Peyer's patch (tissue), 4 donors: ENCODE measurements around the gene HTR6. TPM values are rescaled to one million over a fixed set of nuclear protein-coding genes. Genes with fewer than 3 reads are reported as not detected.

Source experiments
- DNase-seq, 3 donors: peaks; one replicate each; pipeline ENCODE4 v3.0.0-alpha.2; 2017 to 2019
- H3K27ac ChIP-seq, 4 donors: fragments of 200-600 bp; sonication (generic); one replicate each; pipeline ENCODE4 v1.5.1; 2016 to 2019
- H3K27me3 ChIP-seq, 2 donors: fragments of 200-600 bp; sonication (generic); one replicate each; pipeline ENCODE4 v1.5.1; 2019
- H3K36me3 ChIP-seq, 3 donors: fragments of 200-600 bp; sonication (generic); one replicate each; pipeline ENCODE4 v1.5.1; 2016 to 2019
- H3K4me1 ChIP-seq, 4 donors: fragments of 200-600 bp; sonication (generic); one replicate each; pipeline ENCODE4 v1.5.1; 2016 to 2019
- H3K4me3 ChIP-seq, 4 donors: fragments of 200-600 bp; sonication (generic); 1 replicate in 3 of 4; 2 replicates in 1 of 4; pipeline ENCODE4 v1.5.1; 2016 to 2019; ENCODE audit warnings: mild to moderate bottlenecking in 1 of 4
- H3K9me3 ChIP-seq, 4 donors: fragments of 200-600 bp; sonication (generic); one replicate each; pipeline ENCODE4 v1.5.1; 2016 to 2019; ENCODE audit warnings: mild to moderate bottlenecking in 1 of 4
- POLR2A ChIP-seq, 2 donors: fragments of 450-650 bp; IDR thresholded peaks; one replicate each; pipeline ENCODE4 v1.5.1; 2017; ENCODE audit warnings: antibody characterized with exemption in 2 of 2, mild to moderate bottlenecking in 2 of 2, moderate library complexity in 2 of 2
- total RNA-seq, 4 donors: library from RNA; depleted of rRNA; stranded (reverse); fragments of >200 nt; gene quantifications; one replicate each; pipeline ENCODE4 v1.1.0, GENCODE V29; 2016
- TF ChIP-seq, protein P1 (sequence below), 6 experiments: fragments of 450-650 bp in 4 of 6; fragments of 200-600 bp in 2 of 6; sonication (generic) in 1 of 6; IDR thresholded peaks; one replicate each; pipeline ENCODE4 v1.5.1; 2017 to 2019; ENCODE audit warnings: antibody characterized with exemption in 6 of 6, mild to moderate bottlenecking in 3 of 6, moderate library complexity in 1 of 6

The HTR6 gene
- total RNA-seq, 4 donors from 2014 or later = 0.88 TPM; not detected in 3

DNA sequence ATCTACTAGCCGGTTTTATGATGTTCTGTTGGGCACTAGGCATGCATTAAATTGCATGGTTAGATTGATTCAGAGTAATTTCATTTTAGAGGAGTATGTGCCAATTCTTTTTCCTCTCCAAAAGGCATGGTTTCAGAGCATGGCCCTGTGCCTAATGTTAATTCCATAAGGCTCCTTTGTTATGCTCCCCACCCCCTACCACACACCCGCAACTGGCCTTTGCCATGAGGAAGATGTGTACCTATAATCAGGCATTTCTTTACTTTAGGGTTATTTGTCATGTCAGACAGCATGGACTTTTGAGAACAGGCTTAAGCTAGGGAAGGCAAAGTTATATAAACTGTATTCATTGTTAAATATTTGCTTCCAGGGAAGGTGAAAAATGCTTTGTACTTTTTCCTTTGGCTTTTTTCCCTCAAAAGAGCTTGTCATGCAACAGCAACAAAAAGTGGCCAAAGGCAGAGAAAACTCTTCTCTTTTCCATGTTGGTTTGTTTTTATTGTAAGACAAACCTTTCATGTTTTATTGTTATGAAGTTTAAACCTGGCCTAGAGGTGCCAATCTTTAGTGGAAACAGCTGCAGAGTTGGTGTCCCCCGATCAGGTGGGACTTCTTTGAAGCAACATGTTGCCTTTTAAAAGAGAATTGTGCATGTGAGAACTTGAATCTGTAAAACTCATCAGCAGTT, 44.8 kb upstream of the HTR6 start:
- H3K27ac ChIP-seq = peak overlapping the region in 1 of 4 donors; percentile 44
- H3K4me1 ChIP-seq = peaks cover 0 to 24% (median 4%) of the 10 kb centered on the region in 4 donors
- DNase-seq = no peak

DNA sequence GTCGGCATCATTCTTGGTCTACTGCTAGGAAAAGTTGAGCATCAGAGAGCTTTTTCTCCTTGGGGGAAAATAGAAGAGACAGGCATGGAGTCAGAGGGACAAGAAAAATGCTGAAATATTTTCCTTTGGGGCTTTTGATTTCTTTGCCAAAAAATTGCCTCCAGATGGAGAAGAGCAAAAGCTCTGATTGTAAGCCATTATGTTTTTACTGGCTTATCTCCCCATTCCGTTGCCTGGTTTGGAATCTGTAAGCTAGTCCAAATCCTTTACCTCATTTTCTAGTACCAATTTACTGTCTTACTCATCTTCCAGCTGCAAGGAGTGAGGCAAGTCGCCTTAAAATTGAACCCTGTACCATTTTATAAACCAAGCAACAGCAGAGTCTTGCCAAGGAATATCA, 43.9 kb upstream of the HTR6 start:
- no peak for DNase-seq
- Histone ChIP-seq H3K27me3 (no peaks in the 10 kb centered on the region), H3K27ac (no peak overlapping the region), H3K4me1 (peaks cover 0 to 17% (median 4%) of the 10 kb centered on the region in 4 donors), H3K36me3 (peaks cover 0 to 26% (median 0%) of the 10 kb centered on the region in 3 donors), H3K9me3 (no peaks in the 10 kb centered on the region), H3K4me3 (no peak overlapping the region)
- TF ChIP-seq, protein P1, sequence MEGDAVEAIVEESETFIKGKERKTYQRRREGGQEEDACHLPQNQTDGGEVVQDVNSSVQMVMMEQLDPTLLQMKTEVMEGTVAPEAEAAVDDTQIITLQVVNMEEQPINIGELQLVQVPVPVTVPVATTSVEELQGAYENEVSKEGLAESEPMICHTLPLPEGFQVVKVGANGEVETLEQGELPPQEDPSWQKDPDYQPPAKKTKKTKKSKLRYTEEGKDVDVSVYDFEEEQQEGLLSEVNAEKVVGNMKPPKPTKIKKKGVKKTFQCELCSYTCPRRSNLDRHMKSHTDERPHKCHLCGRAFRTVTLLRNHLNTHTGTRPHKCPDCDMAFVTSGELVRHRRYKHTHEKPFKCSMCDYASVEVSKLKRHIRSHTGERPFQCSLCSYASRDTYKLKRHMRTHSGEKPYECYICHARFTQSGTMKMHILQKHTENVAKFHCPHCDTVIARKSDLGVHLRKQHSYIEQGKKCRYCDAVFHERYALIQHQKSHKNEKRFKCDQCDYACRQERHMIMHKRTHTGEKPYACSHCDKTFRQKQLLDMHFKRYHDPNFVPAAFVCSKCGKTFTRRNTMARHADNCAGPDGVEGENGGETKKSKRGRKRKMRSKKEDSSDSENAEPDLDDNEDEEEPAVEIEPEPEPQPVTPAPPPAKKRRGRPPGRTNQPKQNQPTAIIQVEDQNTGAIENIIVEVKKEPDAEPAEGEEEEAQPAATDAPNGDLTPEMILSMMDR (IDR thresholded peaks at IDR 0.05) = no peak
- no peak for TF ChIP-seq POLR2A (IDR thresholded peaks at IDR 0.05)

More for the DNA sequence above, 44.8 kb upstream of the HTR6 start:
- Histone ChIP-seq H3K4me3 (no peak overlapping the region), H3K9me3 (no peaks in the 10 kb centered on the region), H3K27me3 (no peaks in the 10 kb centered on the region), H3K36me3 (peaks cover 0 to 18% (median 0%) of the 10 kb centered on the region in 3 donors)
- no peak for TF ChIP-seq POLR2A (IDR thresholded peaks at IDR 0.05)
- TF ChIP-seq, protein P1 (IDR thresholded peaks at IDR 0.05) = no peak

DNA sequence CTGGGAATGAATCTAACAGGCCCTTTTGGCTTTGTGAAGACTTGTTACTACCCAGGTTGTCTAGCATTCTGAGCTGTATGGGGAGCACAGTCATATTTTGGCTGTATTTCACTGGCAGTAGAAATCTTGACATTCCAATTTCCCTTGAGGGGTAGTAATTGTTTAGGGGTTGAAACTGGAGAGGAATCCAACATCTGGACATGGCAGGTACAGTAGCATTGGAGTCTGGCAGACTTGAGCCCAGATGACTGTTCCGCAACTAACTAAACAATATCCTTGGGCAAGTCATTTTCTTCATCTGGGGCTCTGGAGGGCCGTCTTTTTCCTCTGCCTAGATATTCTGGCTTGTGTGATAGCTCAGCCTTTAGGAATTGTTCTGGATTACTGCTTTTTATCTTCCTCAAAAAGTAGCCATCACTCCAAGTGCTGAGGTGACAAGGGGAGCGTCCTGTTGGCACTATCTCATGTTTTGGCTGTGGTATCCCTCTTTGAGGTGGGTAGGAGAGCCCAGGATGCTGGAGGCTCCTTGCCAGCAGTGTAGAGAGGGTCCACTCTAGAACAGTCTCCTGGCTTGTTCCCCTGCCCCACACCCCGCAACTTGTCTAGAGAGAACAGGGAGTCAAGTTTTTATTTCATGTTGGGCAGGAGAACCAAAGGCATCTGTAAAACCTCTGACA, 43.3 kb upstream of the HTR6 start:
- H3K4me1 ChIP-seq = peaks cover 0 to 17% (median 4%) of the 10 kb centered on the region in 4 donors
- no peaks in the 10 kb centered on the region for H3K27me3 ChIP-seq
- no peak overlapping the region for H3K4me3 ChIP-seq
- no peak overlapping the region for H3K27ac ChIP-seq
- no peaks in the 10 kb centered on the region for H3K9me3 ChIP-seq
- TF ChIP-seq, protein P1 (IDR thresholded peaks at IDR 0.05) = no peak
- no peak for TF ChIP-seq POLR2A (IDR thresholded peaks at IDR 0.05)
- no peak for DNase-seq
- H3K36me3 ChIP-seq = peaks cover 0 to 27% (median 0%) of the 10 kb centered on the region in 3 donors

GRCh38 chr1:19622204-19622603, 42.5 kb upstream of the HTR6 start:
- no peak for TF ChIP-seq POLR2A (IDR thresholded peaks at IDR 0.05)
- TF ChIP-seq, protein P1 (IDR thresholded peaks at IDR 0.05) = no peak
- DNase-seq = no peak
- H3K27me3 ChIP-seq = no peaks in the 10 kb centered on the region
- no peak overlapping the region for H3K4me3 ChIP-seq
- no peaks in the 10 kb centered on the region for H3K9me3 ChIP-seq
- peak overlapping the region in 1 of 4 donors; percentile 51 for H3K27ac ChIP-seq
- peaks cover 0 to 35% (median 0%) of the 10 kb centered on the region in 3 donors for H3K36me3 ChIP-seq
- peaks cover 0 to 17% (median 4%) of the 10 kb centered on the region in 4 donors for H3K4me1 ChIP-seq

DNA sequence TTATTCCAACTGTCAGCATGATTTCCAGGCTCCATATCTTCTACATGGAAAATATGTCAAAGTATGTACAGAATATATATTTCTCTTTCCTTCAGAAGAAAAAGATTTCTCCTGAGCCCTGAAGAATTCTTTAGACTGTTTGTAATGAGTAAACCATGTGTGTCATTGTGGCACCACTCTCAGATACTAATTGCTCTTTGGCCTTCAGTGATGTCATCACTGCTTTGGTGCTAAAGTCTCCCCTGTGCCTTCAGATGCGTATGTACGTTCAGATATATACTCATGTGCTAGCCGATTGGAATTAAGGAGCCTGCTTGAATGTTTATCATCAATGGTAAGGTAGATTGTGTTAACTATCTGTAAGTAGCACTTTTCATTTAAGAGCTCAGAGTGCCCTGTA, 41.2 kb upstream of the HTR6 start:
- no peak for TF ChIP-seq POLR2A (IDR thresholded peaks at IDR 0.05)
- TF ChIP-seq, protein P1 (IDR thresholded peaks at IDR 0.05) = no peak
- peak in 1 of 3 donors; percentile 70 for DNase-seq
- H3K27ac ChIP-seq = peak overlapping the region in 3 of 4 donors; percentile 63 to 84 (median 76)
- H3K4me3 ChIP-seq = no peak overlapping the region
- no peaks in the 10 kb centered on the region for H3K27me3 ChIP-seq
- peaks cover 0 to 47% (median 0%) of the 10 kb centered on the region in 3 donors for H3K36me3 ChIP-seq
- H3K4me1 ChIP-seq = peaks cover 0 to 17% (median 4%) of the 10 kb centered on the region in 4 donors
- H3K9me3 ChIP-seq = no peaks in the 10 kb centered on the region
